SK-N-SH treated with all-trans-retinoic acid at 6 μM for 48 hours (cell line): ENCODE results near the gene DTL.

Experiments used
- ATAC-seq: fragments of 200-7000 bp; cut with Tn5 transposase; 3 replicates; pipeline ENCODE4 v1.9.1; 2020; ENCODE audit warnings: mild to moderate bottlenecking, moderate library complexity
- ARNTL ChIP-seq: fragments of 450-650 bp; formaldehyde crosslinking; IDR thresholded peaks from 2 replicates; pipeline ENCODE4 v1.5.0; 2020; ENCODE audit warnings: low read depth, mild to moderate bottlenecking, moderate library complexity, borderline replicate concordance
- BACH2 ChIP-seq: fragments of 250-450 bp; sonication (Bioruptor Pico); IDR thresholded peaks from 2 replicates; pipeline ENCODE4 v1.9.0; 2021; ENCODE audit warnings: mild to moderate bottlenecking, borderline replicate concordance
- CSDC2 ChIP-seq: fragments of 250-450 bp; sonication (Bioruptor Pico); IDR thresholded peaks from 2 replicates; pipeline ENCODE4 v1.5.0; 2020; ENCODE audit warnings: mild to moderate bottlenecking, moderate library complexity
- CSRNP3 ChIP-seq: fragments of 250-450 bp; sonication (Bioruptor Pico); IDR thresholded peaks from 2 replicates; pipeline ENCODE4 v1.5.1; 2021; ENCODE audit warnings: mild to moderate bottlenecking, moderate library complexity
- GLIS3 ChIP-seq: fragments of 250-450 bp; sonication (Bioruptor Pico); IDR thresholded peaks from 2 replicates; pipeline ENCODE4 v1.5.0; 2020; ENCODE audit warnings: mild to moderate bottlenecking, moderate library complexity
- ISL1 ChIP-seq: fragments of 250-450 bp; sonication (Bioruptor Pico); IDR thresholded peaks from 2 replicates; pipeline ENCODE4 v2.1.2; 2022; ENCODE audit warnings: mild to moderate bottlenecking, moderate library complexity
- OSR1 ChIP-seq: fragments of 250-450 bp; sonication (Bioruptor Pico); IDR thresholded peaks from 2 replicates; pipeline ENCODE4 v1.8.0; 2022; ENCODE audit warnings: moderate library complexity, mild to moderate bottlenecking, inconsistent platforms
- RARB ChIP-seq: fragments of 250-450 bp; sonication (Bioruptor Pico); IDR thresholded peaks from 2 replicates; pipeline ENCODE4 v1.8.0; 2021; ENCODE audit warnings: mild to moderate bottlenecking, moderate library complexity
- SNAI2 ChIP-seq: fragments of 250-450 bp; sonication (Bioruptor Pico); IDR thresholded peaks from 2 replicates; pipeline ENCODE4 v1.5.0; 2020; ENCODE audit warnings: mild to moderate bottlenecking, moderate library complexity
- TOX ChIP-seq: fragments of 250-450 bp; sonication (Bioruptor Pico); IDR thresholded peaks from 2 replicates; pipeline ENCODE4 v1.8.0; 2021; ENCODE audit warnings: mild to moderate bottlenecking, moderate library complexity, borderline replicate concordance
- ZFP30 ChIP-seq: fragments of 450-650 bp; formaldehyde crosslinking; IDR thresholded peaks from 2 replicates; pipeline ENCODE4 v1.5.0; 2022; ENCODE audit warnings: mild to moderate bottlenecking, moderate library complexity
- ZNF565 ChIP-seq: fragments of 450-650 bp; formaldehyde crosslinking; conservative IDR thresholded peaks from 2 replicates; pipeline ENCODE4 v1.5.0; 2020; ENCODE audit warnings: low read depth, mild to moderate bottlenecking, moderate library complexity
- ZNF70 ChIP-seq: fragments of 450-650 bp; formaldehyde crosslinking; IDR thresholded peaks from 2 replicates; pipeline ENCODE4 v1.5.0; 2020; ENCODE audit warnings: mild to moderate bottlenecking, moderate library complexity
- ZNF8 ChIP-seq: fragments of 450-650 bp; formaldehyde crosslinking; IDR thresholded peaks from 2 replicates; pipeline ENCODE4 v1.5.0; 2020; ENCODE audit warnings: mild to moderate bottlenecking, moderate library complexity
- TF ChIP-seq, protein P1 (sequence below): fragments of 250-450 bp; sonication (Bioruptor Pico); IDR thresholded peaks from 2 replicates; pipeline ENCODE4 v1.5.0; 2020; ENCODE audit warnings: mild to moderate bottlenecking, moderate library complexity
- TF ChIP-seq, protein P2 (sequence below): fragments of 250-450 bp; sonication (Bioruptor Pico); IDR thresholded peaks from 2 replicates; pipeline ENCODE4 v1.5.1; 2020; ENCODE audit warnings: low read depth, mild to moderate bottlenecking, moderate library complexity
- TF ChIP-seq, protein P3 (sequence below): fragments of 250-450 bp; sonication (Bioruptor Pico); IDR thresholded peaks from 2 replicates; pipeline ENCODE4 v1.8.0; 2020; ENCODE audit warnings: mild to moderate bottlenecking, moderate library complexity, borderline replicate concordance

The DTL gene

GRCh38 chr1:212077028-212077427, 41.5 kb downstream of the DTL start:
- TF ChIP-seq TOX (CRISPR knock-in tag) (no peak), ZNF8 (CRISPR knock-in tag) (no peak), RARB (CRISPR knock-in tag) (no peak), OSR1 (no peak), BACH2 (CRISPR knock-in tag) (no peak)
- TF ChIP-seq, protein P1, sequence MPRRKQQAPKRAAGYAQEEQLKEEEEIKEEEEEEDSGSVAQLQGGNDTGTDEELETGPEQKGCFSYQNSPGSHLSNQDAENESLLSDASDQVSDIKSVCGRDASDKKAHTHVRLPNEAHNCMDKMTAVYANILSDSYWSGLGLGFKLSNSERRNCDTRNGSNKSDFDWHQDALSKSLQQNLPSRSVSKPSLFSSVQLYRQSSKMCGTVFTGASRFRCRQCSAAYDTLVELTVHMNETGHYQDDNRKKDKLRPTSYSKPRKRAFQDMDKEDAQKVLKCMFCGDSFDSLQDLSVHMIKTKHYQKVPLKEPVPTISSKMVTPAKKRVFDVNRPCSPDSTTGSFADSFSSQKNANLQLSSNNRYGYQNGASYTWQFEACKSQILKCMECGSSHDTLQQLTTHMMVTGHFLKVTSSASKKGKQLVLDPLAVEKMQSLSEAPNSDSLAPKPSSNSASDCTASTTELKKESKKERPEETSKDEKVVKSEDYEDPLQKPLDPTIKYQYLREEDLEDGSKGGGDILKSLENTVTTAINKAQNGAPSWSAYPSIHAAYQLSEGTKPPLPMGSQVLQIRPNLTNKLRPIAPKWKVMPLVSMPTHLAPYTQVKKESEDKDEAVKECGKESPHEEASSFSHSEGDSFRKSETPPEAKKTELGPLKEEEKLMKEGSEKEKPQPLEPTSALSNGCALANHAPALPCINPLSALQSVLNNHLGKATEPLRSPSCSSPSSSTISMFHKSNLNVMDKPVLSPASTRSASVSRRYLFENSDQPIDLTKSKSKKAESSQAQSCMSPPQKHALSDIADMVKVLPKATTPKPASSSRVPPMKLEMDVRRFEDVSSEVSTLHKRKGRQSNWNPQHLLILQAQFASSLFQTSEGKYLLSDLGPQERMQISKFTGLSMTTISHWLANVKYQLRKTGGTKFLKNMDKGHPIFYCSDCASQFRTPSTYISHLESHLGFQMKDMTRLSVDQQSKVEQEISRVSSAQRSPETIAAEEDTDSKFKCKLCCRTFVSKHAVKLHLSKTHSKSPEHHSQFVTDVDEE, result no peak
- TF ChIP-seq, protein P2, sequence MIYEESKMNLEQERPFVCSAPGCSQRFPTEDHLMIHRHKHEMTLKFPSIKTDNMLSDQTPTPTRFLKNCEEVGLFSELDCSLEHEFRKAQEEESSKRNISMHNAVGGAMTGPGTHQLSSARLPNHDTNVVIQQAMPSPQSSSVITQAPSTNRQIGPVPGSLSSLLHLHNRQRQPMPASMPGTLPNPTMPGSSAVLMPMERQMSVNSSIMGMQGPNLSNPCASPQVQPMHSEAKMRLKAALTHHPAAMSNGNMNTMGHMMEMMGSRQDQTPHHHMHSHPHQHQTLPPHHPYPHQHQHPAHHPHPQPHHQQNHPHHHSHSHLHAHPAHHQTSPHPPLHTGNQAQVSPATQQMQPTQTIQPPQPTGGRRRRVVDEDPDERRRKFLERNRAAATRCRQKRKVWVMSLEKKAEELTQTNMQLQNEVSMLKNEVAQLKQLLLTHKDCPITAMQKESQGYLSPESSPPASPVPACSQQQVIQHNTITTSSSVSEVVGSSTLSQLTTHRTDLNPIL, result no peak
- TF ChIP-seq, protein P3, sequence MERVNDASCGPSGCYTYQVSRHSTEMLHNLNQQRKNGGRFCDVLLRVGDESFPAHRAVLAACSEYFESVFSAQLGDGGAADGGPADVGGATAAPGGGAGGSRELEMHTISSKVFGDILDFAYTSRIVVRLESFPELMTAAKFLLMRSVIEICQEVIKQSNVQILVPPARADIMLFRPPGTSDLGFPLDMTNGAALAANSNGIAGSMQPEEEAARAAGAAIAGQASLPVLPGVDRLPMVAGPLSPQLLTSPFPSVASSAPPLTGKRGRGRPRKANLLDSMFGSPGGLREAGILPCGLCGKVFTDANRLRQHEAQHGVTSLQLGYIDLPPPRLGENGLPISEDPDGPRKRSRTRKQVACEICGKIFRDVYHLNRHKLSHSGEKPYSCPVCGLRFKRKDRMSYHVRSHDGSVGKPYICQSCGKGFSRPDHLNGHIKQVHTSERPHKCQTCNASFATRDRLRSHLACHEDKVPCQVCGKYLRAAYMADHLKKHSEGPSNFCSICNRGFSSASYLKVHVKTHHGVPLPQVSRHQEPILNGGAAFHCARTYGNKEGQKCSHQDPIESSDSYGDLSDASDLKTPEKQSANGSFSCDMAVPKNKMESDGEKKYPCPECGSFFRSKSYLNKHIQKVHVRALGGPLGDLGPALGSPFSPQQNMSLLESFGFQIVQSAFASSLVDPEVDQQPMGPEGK (CRISPR knock-in tag), result no peak
- ATAC-seq, result no peak

DNA sequence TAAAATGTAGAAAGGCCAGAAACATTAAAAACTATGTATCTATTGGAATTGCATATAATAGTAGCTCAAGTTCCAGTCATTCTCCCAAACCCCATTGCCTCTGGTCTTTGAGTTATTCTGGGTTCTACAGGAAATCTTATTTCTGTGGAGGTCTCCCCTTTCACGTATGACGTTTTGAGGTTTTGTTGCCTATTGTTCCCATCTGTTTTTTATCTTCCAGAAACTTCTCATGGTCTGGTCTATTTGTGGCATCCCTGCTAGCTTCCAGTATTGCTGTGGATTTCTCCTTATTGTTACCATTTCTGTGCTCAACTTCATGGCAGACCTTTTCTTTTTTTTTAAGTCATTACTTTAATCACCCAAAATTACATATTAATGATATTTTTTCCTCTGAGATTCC, 43.3 kb downstream of the DTL start:
- TF ChIP-seq, protein P1, result no peak
- no peak for TF ChIP-seq RARB (CRISPR knock-in tag)
- no peak for TF ChIP-seq ISL1

DNA sequence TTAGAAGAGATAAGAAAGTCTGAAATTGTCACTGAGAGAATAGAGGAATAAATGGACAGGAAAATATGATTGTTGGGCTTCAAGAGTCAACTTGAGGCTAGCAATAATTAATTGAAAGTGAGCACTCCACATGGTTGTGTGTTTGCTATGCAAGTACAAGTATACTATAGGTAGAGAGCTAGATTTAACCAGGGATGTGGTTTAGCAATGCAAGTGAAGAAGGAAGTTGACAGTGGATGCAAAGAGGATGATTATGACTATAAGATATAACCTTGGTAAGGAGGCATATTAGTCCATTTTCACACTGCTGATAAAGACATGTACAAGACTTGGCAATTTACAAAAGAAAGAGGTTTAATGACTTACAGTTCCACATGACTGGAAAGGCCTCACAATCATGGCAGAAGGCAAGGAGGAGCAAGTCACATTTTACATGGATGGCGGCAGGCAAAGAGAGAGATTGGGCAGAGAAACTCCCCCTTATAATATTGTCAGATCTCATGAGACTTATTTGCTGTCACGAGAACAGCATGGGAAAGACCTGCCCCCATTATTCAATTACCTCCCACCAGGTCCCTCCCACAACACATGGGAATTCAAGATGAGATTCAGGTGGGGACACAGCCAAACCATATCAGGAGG, 47.3 kb downstream of the DTL start:
- no peak for TF ChIP-seq ZNF565 (CRISPR knock-in tag)
- no peak for TF ChIP-seq OSR1
- TF ChIP-seq, protein P3 (CRISPR knock-in tag), result no peak
- no peak for TF ChIP-seq ZNF8 (CRISPR knock-in tag)
- TF ChIP-seq BACH2 (CRISPR knock-in tag), result no peak
- TF ChIP-seq ZFP30 (CRISPR knock-in tag), result no peak
- TF ChIP-seq ARNTL (CRISPR knock-in tag), result no peak
- no peak for TF ChIP-seq ZNF70 (CRISPR knock-in tag)
- TF ChIP-seq ISL1, result no peak
- no peak for TF ChIP-seq SNAI2 (CRISPR knock-in tag)
- TF ChIP-seq, protein P2, result no peak
- TF ChIP-seq CSRNP3 (CRISPR knock-in tag), result no peak
- TF ChIP-seq CSDC2, result no peak
- TF ChIP-seq GLIS3 (CRISPR knock-in tag), result no peak
- ATAC-seq, result no peak

More for the DNA sequence above, 43.3 kb downstream of the DTL start:
- ATAC-seq, result no peak
